GM18861 (cell line): ENCODE measurements around the gene OCIAD1.
"Not testable (repeated sequence)": the region's sequence is repeated elsewhere in the genome, so short reads cannot be mapped to it uniquely, and the experiment has no call there.

Experiments used
- ATAC-seq: cut with Tn5 transposase; IDR thresholded peaks from one replicate; pipeline ENCODE4 v1.9.1; 2021; ENCODE audit not compliant: unreplicated experiment

OCIAD1 gene

DNA sequence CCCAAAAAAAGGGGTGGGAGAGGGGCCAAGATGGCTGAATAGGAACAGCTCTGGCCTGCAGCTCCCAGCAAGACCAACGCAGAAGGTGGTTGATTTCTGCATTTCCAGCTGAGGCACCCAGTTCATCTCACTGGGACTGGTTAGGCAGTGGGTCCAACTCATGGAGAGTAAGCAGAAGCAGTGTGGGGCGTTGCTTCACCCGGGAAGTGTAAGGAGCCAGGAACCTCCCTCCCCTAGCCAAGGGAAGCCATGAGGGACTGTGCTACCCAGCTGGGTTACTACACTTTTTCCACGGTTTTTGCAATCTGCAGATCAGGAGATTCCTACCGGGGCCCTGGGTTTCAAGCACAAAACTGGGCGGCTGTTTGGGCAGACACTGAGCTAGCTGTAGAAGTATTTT is 13.9 kb upstream of the OCIAD1 start:
- ATAC-seq, result no peak

DNA sequence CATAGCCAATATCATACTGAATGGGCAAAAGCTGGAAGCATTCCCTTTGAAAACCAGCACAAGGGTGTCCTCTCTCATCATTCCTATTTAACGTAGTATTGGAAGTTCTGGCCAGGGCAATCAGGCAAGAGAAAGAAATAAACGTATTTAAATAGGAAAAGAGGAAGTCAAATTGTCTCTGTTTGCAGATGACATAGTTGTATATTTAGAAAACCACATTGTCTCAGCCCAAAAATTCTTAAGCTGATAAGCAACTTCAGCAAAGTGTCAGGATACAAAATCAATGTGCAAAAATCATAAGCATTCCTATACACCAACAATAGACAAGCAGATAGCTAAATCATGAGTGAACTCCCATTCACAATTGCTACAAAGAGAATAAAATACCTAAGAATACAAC is 9.5 kb upstream of the OCIAD1 start:
- not testable (repeated sequence) for ATAC-seq

DNA sequence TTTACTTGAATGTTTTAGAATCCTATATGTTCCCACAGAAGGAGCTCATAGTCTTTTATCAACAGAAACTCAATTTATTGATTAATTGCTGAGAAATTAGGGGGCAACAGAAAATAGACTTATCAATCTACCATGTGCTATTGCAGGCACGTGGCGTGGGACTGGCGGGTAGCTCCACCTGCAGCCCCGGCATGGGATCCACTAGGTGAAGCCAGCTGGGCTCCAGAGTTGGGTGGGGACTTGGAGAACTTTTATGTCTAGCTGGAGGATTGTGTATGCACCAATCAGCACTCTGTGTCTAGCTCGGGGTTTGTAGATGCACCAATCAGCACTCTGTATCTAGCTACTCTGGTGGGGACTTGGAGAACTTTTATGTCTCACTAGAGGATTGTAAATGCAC is 3.3 kb upstream of the OCIAD1 start:
- no peak for ATAC-seq

DNA sequence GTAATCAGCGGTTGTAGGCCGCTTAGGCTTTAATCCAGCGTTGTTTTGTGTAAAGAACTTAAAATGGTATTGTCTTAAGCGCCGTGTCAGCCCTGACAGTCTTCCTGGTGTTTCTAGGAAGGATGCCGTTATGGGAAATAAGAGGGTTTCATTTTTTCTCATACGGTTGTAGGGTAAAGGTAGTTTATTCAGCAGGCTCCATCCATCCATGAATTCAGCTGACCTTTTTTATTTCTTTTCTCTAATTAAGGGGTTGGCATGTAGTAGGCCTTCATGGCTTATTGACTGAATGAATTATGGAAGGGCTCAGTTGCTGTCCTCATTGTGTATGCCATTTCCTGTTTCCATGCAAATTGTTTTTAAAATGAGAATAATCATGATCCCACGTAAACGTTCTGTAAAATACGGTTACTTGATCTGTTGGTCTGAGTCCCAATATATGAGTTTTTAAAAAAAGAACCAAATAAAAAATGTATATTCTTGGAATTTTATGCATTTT is 693 bp downstream of the OCIAD1 start:
- no peak for ATAC-seq

DNA sequence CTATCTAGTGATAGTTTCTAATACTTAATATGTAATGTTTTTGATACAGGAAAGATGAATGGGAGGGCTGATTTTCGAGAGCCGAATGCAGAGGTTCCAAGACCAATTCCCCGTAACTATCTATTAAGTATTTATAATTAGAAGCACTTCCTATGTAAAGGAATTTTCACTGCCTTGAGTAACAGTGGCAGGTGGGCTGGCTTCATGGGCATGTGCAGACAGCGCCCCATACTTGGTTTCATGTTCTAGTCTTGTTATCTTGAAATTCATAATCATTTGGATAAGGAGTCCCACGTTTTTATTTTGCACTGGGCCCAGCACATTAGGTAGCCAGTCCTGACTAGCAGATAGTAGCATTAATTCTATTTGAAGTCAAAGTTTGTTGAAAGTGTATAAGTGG is 1.7 kb downstream of the OCIAD1 start:
- ATAC-seq, result no peak

DNA sequence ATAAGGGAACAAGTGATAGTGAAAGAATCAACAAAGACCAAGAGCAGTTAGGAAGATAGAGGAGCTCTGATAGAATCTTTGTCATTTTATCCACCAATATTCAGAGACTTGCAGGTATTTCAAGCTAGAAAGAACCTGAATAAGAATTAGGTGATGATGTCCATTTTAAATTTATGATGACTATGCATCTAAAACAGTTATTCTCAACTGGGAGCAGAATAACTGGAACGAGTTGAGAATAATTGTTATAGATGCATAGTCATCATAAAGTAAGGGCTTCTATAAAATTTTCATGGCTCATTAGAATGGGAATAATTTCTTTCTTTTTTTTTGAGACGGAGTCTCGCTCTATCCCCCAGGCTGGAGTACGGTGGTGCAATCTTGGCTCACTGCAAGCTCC is 5.8 kb downstream of the OCIAD1 start:
- no peak for ATAC-seq

DNA sequence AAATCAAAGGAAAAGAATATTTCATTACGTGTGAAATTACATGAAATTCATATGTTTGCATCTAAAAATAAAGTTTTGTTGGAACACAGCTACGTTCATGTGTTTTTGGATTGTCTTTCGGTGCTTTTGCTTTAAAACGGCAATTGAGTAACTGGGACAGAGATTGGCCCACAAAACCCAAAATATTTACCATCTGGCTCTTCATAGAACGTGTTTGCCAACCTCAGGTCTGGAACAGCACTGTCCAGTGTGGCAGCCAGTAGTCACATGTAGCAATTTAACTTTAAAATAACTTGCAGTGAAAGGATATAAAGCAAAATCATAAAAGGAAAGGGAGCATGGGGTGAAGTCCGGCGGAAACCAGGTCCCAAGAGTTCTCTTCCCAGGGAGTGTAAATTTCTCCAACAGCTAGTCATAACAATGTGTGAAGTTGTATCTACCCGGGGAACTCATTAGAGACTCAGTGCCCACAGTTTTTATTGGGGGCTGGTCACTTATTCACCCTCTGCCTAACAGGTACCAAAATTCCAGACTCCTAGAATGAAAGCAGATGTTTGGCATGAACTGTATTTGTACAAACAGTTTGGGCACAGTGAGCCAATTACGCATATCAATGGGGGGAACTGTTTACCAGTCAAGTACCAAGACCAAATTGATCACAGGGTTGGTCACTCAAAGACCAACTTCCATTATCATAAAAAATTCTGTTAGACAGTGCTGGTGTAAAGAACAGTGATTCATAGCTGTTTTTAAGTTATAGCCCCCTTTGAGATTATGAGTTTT is 10.3 kb downstream of the OCIAD1 start:
- no peak for ATAC-seq

DNA sequence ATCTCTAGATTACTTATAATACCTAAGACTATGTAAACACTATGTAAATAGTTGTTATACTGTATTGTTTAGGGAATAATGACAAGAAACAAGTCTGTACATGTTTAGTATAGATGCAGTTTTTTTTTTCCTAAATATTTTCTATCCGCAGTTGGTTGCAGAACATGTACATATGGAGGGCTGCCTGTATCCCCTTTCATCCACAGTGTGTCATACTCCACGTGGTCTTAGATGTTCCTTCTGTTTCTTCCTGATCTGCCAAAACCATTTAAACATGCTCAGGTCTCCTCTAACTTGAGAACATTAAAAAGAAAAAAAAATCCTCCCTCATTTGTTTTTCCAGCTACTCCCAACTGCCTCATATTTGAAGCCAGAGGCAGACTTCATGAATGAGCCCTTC is 14.0 kb downstream of the OCIAD1 start:
- no peak for ATAC-seq

DNA sequence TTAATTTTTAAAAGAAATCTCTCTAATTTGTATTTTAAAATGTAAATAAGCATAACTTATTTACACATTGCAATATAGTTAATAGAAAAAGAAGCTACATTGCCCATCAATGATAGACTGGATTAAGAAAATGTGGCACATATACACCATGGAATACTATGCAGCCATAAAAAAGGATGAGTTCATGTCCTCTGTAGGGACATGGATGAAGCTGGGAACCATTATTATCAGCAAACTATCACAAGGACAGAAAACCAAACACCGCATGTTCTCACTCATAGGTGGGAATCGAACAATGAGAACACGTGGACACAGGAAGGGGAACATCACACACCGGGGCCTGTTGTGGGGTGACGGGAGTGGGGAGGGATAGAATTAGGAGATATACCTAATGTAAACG is 17.9 kb downstream of the OCIAD1 start:
- ATAC-seq, result not testable (repeated sequence)

DNA sequence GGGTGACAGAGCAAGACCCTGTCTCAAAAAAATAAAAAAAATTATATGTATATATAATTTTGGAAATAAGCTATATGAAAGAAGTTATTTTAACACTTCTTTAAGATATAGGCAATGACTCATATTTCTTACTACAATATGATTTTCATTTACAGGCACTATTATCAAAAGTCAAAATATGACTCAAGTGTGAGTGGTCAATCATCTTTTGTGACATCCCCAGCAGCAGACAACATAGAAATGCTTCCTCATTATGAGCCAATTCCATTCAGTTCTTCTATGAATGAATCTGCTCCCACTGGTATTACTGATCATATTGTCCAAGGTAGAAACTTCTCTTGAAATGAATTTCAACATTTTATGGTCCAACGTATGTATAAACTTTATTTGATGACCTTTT is 20.8 kb downstream of the OCIAD1 start:
- ATAC-seq, result no peak

DNA sequence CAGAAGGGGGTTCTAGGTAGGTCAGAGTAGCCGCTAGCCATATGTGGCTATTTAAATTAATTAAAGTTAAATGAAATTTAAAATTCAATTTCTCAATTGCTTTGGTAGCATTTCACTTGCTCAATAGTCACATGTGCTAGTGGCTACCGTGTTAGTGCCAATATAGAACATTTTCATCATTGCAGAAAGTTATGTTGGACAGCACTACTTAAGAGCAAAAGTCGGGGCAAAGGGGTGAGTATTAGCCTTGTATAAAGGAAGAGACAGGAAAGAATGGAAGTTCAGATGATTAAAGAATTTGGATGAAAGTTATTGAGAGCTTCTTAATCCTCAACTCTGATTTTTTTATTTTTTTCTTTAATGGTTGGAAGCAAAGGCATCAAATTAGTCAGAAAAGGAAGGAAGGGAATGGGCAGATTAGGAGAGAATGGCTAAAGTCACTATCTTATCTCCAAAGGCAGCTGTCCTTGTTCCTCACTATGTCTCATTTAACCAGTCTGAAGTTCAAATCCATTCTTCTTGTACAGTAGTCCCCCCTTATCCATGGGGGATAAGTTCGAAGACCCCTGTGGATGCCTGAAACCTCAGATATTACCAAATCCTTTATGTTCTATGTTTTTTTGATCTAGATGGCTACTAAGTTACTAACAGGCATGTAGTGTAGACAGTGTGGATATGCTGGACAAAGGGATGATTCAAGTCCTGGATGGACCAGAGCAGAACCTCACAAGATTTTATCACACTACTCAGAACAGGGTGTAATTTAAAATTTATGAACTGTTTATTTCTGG is 22.9 kb downstream of the OCIAD1 start:
- no peak for ATAC-seq

DNA sequence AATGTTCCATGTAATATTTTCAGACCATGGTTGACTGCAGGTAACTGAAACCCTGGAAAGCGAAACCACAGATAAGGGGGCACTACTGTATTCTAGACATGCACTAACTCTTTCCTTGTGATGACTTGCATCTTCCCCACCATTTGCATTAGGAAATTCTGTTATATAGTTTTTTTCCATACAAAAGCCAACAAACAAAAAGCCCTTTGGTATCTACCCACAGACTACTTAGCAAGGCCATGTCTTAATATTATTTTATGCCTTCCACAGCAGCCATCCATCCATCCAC is 23.5 kb downstream of the OCIAD1 start:
- ATAC-seq, result no peak

DNA sequence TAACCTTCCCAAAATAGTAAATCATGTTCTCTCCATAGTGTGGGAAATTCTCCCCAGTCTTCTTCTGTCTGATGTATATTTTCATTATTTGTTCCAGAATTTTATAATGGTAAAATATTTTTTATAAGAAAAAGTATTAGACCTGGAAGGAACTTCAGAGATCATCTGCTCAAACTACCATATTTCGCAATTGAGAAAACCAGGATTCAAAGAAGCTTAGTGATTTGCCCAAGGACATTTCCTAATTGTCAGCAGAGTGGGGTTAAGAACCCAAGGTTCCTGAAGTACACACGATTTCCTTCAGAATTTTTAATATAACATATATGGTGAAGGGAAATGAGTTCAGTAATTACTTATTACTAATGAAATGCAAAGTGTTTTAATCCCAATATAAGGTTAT is 24.1 kb downstream of the OCIAD1 start:
- ATAC-seq, result no peak

DNA sequence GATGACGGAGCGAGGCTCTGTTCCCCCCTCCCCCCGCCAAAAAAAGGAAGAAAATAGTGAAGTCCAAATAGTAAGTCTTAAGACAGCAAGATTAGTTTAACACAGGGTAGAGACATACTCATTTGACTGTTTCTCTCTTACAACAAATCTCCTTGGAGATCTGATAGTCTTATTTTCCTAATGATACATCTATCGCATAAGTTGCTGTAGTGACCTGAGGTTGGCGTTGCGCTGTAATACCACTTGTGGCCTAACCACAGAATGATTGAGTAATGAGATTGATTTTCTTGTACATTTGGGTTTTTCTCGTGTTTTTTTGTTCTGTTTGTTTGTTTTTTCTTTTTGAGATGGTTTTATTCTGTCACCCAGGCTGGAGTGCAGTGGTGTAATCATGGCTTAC is 27.2 kb downstream of the OCIAD1 start:
- no peak for ATAC-seq

DNA sequence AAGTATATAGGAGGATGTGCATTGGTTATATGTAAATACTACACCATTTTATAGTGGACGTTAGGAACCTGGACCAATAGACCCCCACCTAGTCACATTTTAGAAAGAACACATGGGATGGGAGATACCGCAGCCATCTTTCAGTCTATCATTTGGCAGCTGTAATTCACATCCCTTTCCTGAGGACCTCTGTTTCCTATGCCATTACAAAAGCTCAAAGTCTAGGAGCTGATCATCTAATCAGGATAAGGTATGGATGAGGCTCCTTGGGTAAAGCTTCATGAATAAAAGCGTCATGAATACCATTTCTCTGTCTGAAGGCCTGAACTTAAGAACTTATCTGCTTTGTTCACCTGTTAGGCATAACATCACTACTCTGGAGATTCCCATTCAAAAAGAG is 31.1 kb downstream of the OCIAD1 start:
- no peak for ATAC-seq

DNA sequence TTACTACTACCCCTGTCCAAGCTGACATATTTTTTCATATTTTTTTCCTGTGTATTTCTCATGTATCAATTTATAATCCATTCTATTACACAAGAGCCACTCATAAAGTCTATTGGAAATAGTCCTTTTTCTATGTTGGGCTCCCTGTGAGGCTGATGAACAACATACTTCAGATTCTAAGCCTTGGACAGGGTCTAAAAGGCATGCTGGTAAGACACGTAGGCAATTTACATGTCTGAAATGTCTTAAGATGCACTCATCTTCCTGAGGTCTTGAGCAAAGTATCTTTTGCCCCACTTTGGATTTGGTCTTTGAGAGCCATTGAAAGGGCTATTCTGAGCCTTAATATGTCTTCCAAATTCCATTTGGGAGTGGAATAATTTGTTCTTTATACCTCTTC is 31.8 kb downstream of the OCIAD1 start:
- no peak for ATAC-seq

DNA sequence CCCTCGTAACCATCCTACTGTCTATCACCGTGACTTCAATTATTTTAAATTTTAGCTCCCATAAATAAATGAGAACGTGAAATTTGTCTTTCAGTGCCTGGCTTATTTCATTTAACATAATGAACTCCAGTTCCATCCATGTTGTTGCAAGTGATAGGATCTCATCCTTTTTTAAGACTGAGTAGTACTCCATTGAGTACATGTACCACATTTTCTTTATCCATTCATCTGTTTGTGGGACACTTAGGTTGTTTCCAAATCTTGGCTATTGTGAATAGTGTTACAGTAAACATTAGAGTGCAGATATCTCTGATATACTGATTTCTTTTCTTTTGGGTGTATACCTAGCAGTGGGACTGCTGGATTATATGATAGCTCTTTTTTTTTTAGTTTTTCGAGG is 32.8 kb downstream of the OCIAD1 start:
- ATAC-seq, result no peak

DNA sequence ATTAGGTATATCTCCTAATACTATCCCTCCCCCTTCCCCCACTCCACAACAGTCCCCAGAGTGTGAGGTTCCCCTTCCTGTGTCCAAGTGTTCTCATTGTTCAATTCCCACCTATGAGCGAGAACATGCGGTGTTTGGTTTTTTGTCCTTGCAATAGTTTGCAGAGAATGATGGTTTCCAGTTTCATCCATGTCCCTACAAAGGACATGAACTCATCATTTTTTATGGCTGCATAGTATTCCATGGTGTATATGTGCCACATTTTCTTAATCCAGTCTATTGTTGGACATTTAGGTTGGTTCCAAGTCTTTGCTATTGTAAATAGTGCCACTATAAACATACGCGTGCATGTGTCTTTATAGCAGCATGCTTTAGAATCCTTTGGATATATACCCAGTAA is 33.8 kb downstream of the OCIAD1 start:
- ATAC-seq, result not testable (repeated sequence)

DNA sequence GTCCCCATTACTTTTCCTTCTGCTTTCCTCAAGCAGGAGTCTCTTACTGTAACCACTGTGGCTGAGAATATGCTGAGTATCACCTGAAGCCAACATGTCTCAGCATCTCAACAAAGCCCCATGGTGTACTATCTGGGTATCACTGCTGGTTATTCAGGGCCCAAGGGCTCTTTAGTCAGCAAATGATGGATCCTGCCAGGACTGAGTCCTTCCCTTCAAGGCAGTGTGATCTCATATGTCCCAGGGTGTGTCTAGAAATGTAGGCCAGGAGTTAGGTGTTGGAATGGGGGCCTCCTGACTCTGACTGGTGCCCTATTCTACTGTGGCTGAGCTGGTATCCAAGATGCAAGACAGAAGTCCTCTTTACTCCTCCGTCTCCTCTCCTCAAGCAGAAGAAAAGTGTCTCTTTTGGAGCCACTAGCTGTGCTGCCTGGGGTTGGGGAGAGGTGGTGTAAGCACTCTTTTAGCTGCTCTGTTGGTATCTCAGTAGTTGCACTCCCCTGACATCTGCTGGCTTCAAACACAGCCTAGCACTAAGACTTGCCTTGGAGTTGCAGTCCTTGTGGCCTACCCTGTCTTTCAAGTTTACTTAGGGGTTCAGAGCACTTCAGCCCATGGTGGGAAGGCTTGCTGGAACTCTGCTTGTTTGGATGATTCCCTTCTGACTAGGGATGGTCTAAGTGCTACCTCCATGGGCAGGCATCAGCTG is 47.1 kb downstream of the OCIAD1 start:
- no peak for ATAC-seq

DNA sequence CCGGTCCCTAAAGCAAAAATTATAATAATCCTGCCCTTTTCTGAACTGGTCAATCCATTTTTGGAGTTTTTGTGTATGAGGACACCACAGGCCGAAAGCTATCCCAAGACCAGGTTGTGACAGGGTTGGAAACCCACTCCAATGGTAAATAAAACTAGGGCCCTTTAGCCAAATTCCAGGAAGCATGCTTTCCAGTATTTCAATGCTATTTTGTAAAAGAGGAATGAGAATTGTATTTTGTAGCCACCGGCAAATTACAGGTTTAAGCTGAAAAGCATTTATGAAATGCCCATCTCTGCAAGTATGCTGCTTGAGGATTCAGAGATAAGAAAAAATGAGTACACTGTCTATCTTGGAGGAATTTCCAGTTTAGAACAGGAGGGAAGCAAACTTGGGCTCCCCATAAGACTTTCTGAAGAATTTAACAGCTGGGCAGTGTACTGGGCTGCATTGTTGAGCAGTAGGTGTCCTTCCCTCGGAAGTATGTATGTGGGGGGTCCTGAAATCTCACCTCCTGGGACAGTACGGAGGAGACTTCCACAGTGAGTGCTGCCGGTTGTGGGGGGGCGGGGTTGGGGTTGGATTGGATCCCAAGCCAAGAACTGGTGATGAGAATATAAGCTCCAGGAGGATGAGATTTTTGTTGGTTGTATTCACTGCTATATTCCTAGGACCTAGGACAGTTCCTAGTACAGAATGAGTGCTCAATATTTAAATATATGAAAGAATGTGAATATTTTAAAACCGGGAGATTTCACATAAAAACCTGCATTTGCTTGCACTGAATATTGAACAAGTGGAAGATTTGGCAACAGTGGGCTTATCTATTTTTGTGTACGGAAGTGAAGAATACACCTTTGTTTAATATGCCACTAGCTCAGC is 48.9 kb downstream of the OCIAD1 start:
- ATAC-seq, result no peak

DNA sequence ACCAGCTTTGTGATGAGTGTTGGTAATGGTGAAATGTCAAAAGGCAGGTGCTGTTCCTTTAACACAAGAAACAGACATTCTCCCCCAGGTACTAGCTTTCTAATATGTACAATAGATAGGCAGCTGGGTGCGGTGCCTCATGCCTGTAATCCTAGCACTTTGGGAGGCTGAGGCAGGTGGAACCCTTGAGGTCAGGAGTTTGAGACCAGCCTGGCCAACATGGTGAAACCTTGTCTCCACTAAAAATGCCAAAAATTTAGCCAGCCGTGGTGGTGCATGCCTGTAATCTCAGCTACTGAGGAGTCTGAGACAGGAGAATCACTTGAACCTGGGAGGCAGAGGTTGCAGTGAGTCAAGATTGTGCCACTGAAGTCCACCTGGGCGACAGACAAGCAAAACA is 50.8 kb downstream of the OCIAD1 start:
- ATAC-seq, result not testable (repeated sequence)
